ENCODE data around the gene ANKRD33B.

ANKRD33B gene

GRCh38 chr5:10672146-10673016 lies 108.5 kb downstream of the ANKRD33B start:
- Histone ChIP-seq H3K4me1 (ENCODE audit: control insufficient read depth, insufficient read depth, low read length, poor library complexity, severe bottlenecking) (no peaks in the 10 kb centered on the region), H3K9me3 (ENCODE audit: control insufficient read depth, low read length) (no peaks in the 10 kb centered on the region), H3K27ac (ENCODE audit: low read depth, low read length, severe bottlenecking) (no peak overlapping the region), H3K4me3 (ENCODE audit: extremely low read depth, insufficient read depth, low read length, poor library complexity, severe bottlenecking) (no peak overlapping the region), H3K36me3 (ENCODE audit: control insufficient read depth, insufficient read depth, low read length) (peaks cover 7% of the 10 kb centered on the region)
- 93 to 100% methylated on average over 6 of the region's 7 CpGs for WGBS, 2 experiments (ENCODE audit: insufficient coverage in 2 of 2)

DNA sequence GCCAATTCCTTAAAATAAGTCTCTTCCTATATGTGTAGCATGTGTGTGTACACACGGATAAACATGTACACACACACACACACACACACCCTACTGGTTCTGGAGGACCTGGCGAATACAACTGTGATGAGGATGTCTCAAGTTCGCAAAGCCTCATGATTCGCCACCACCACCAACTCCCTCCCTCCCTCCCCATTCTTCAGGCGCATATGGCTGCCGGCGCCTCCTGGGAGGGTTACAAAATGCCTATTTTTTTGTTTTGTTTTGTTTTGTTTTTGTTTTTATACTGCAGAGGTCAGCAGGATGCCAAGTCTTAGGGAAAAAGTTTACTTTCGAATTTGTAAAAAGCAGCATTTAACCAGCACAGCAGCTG lies 109.1 kb downstream of the ANKRD33B start:
- H3K4me1 ChIP-seq (ENCODE audit: control insufficient read depth, insufficient read depth, low read length, poor library complexity, severe bottlenecking): no peaks in the 10 kb centered on the region
- 90% methylated on average over 2 of the region's 8 CpGs; no CpG with 5 or more reads in 1 of the 2 experiments for WGBS, 2 experiments (ENCODE audit: insufficient coverage in 2 of 2)
- no peak overlapping the region for H3K27ac ChIP-seq (ENCODE audit: low read depth, low read length, severe bottlenecking)
- H3K4me3 ChIP-seq (ENCODE audit: extremely low read depth, insufficient read depth, low read length, poor library complexity, severe bottlenecking): no peak overlapping the region
- H3K9me3 ChIP-seq (ENCODE audit: control insufficient read depth, low read length): no peaks in the 10 kb centered on the region
- H3K36me3 ChIP-seq (ENCODE audit: control insufficient read depth, insufficient read depth, low read length): peaks cover 13% of the 10 kb centered on the region

DNA sequence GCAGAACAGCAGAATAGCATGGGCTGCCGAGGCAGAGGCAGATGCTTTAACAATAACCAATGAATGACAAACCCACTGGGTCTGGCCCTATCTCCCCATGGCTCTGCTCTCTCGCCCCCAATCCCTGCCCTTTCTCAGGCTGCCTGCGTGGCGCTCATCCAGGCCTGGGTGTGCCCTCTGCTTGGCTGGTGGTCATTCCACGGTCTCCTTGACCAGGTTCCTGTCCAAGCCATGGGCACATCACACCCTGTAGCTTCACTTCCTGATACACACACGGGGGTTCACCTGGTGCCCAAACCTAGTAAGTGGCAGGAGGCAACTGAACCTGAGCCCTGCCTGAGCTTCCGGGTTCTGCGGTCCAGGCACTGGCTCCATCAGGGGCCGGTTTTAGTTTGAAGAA lies 109.5 kb downstream of the ANKRD33B start:
- peaks cover 17% of the 10 kb centered on the region for H3K36me3 ChIP-seq (ENCODE audit: control insufficient read depth, insufficient read depth, low read length)
- H3K9me3 ChIP-seq (ENCODE audit: control insufficient read depth, low read length): no peaks in the 10 kb centered on the region
- H3K27ac ChIP-seq (ENCODE audit: low read depth, low read length, severe bottlenecking): no peak overlapping the region
- no peaks in the 10 kb centered on the region for H3K4me1 ChIP-seq (ENCODE audit: control insufficient read depth, insufficient read depth, low read length, poor library complexity, severe bottlenecking)
- WGBS, 2 experiments (ENCODE audit: insufficient coverage in 2 of 2): 90 to 91% methylated on average over 9 of the region's 9 CpGs
- no peak overlapping the region for H3K4me3 ChIP-seq (ENCODE audit: extremely low read depth, insufficient read depth, low read length, poor library complexity, severe bottlenecking)

GRCh38 chr5:10674096-10674495 lies 110.2 kb downstream of the ANKRD33B start:
- no peak overlapping the region for H3K4me3 ChIP-seq (ENCODE audit: extremely low read depth, insufficient read depth, low read length, poor library complexity, severe bottlenecking)
- H3K4me1 ChIP-seq (ENCODE audit: control insufficient read depth, insufficient read depth, low read length, poor library complexity, severe bottlenecking): no peaks in the 10 kb centered on the region
- H3K9me3 ChIP-seq (ENCODE audit: control insufficient read depth, low read length): no peaks in the 10 kb centered on the region
- WGBS, 2 experiments (ENCODE audit: insufficient coverage in 2 of 2): 88 to 90% methylated on average over 11 of the region's 11 CpGs
- H3K36me3 ChIP-seq (ENCODE audit: control insufficient read depth, insufficient read depth, low read length): peaks cover 24% of the 10 kb centered on the region
- no peak overlapping the region for H3K27ac ChIP-seq (ENCODE audit: low read depth, low read length, severe bottlenecking)

DNA sequence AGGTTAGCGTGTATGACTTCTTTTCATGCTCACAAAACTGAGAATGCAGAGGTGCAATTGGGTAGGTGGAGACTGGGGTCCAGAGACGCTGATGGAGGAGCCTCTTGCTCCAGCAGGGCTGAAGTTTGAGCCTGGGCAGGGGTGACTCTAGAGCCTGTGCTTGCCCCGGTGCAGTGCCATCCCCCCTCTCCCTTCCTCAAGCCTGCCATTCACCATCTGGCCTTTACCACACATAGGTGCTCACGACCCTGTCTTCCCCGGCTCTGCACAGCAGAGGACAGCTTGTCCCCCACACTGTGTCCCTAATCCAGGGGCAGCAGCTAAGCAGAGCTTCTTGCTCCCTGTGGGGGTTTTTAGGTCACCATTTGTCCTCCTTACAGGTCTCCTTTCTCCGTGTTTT lies 110.7 kb downstream of the ANKRD33B start:
- H3K36me3 ChIP-seq (ENCODE audit: control insufficient read depth, insufficient read depth, low read length): peaks cover 29% of the 10 kb centered on the region
- WGBS, 2 experiments (ENCODE audit: insufficient coverage in 2 of 2): 68 to 73% methylated on average over 2 to 5 of the region's 6 CpGs

GRCh38 chr5:10675177-10675700 lies 111.4 kb downstream of the ANKRD33B start:
- Histone ChIP-seq H3K4me1 (ENCODE audit: control insufficient read depth, insufficient read depth, low read length, poor library complexity, severe bottlenecking) (no peaks in the 10 kb centered on the region), H3K36me3 (ENCODE audit: control insufficient read depth, insufficient read depth, low read length) (peaks cover 35% of the 10 kb centered on the region), H3K9me3 (ENCODE audit: control insufficient read depth, low read length) (no peaks in the 10 kb centered on the region), H3K4me3 (ENCODE audit: extremely low read depth, insufficient read depth, low read length, poor library complexity, severe bottlenecking) (no peak overlapping the region), H3K27ac (ENCODE audit: low read depth, low read length, severe bottlenecking) (no peak overlapping the region)
- WGBS, 2 experiments (ENCODE audit: insufficient coverage in 2 of 2): 94 to 97% methylated on average over 13 of the region's 14 CpGs

More for the DNA sequence above, 110.7 kb downstream of the ANKRD33B start:
- Histone ChIP-seq H3K9me3 (ENCODE audit: control insufficient read depth, low read length) (no peaks in the 10 kb centered on the region), H3K4me1 (ENCODE audit: control insufficient read depth, insufficient read depth, low read length, poor library complexity, severe bottlenecking) (no peaks in the 10 kb centered on the region), H3K4me3 (ENCODE audit: extremely low read depth, insufficient read depth, low read length, poor library complexity, severe bottlenecking) (no peak overlapping the region), H3K27ac (ENCODE audit: low read depth, low read length, severe bottlenecking) (no peak overlapping the region)

DNA sequence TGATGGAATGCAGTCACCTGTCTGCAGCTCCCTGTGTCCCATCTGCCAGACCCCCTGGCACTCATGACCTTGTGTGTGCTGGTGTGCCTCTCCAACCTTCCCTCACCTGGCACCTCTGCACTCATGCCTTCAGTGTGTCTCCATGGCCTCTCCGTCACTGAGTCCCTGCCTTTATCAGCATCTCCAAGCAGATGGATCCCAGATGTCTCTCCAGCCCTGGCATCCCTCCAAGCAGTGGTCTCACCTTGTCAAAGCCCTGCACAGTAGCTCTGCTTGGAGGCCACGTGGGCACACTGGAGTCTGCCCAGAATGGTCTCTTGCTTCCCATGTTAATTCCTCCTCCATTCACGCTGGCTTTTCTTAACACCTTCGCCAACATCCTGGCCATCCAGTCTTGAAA lies 112.4 kb downstream of the ANKRD33B start:
- Histone ChIP-seq H3K9me3 (ENCODE audit: control insufficient read depth, low read length) (no peaks in the 10 kb centered on the region), H3K36me3 (ENCODE audit: control insufficient read depth, insufficient read depth, low read length) (peaks cover 44% of the 10 kb centered on the region), H3K4me3 (ENCODE audit: extremely low read depth, insufficient read depth, low read length, poor library complexity, severe bottlenecking) (no peak overlapping the region), H3K27ac (ENCODE audit: low read depth, low read length, severe bottlenecking) (no peak overlapping the region), H3K4me1 (ENCODE audit: control insufficient read depth, insufficient read depth, low read length, poor library complexity, severe bottlenecking) (no peaks in the 10 kb centered on the region)
- 89 to 96% methylated on average over 2 to 4 of the region's 4 CpGs for WGBS, 2 experiments (ENCODE audit: insufficient coverage in 2 of 2)

DNA sequence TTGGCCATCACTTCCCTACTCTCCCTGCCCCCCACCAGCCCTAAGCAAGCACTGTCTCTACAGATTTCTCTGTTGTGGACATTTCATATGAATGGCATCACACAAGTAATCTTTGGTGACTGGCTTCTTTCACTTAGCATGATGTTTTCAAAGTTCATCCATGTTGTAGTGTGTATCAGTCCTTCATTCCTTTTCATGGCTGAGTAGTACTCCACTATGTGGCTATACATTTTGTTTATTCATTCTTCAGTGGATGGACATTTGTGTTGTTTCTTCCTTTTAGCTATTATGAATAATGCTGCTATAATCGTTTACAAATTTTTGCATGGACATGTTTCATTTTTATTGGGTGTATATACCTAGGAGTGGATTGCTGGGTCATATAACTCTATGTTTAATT lies 113.1 kb downstream of the ANKRD33B start:
- 100% methylated on average over 1 of the region's 1 CpG; no CpG with 5 or more reads in 1 of the 2 experiments for WGBS, 2 experiments (ENCODE audit: insufficient coverage in 2 of 2)
- Histone ChIP-seq H3K4me1 (ENCODE audit: control insufficient read depth, insufficient read depth, low read length, poor library complexity, severe bottlenecking) (no peaks in the 10 kb centered on the region), H3K4me3 (ENCODE audit: extremely low read depth, insufficient read depth, low read length, poor library complexity, severe bottlenecking) (no peak overlapping the region), H3K27ac (ENCODE audit: low read depth, low read length, severe bottlenecking) (no peak overlapping the region), H3K9me3 (ENCODE audit: control insufficient read depth, low read length) (no peaks in the 10 kb centered on the region), H3K36me3 (ENCODE audit: control insufficient read depth, insufficient read depth, low read length) (peaks cover 48% of the 10 kb centered on the region)

- Histone ChIP-seq H3K27ac (ENCODE audit: low read depth, low read length, severe bottlenecking) (no peak overlapping the region), H3K9me3 (ENCODE audit: control insufficient read depth, low read length) (no peaks in the 10 kb centered on the region), H3K4me3 (ENCODE audit: extremely low read depth, insufficient read depth, low read length, poor library complexity, severe bottlenecking) (no peak overlapping the region), H3K4me1 (ENCODE audit: control insufficient read depth, insufficient read depth, low read length, poor library complexity, severe bottlenecking) (no peaks in the 10 kb centered on the region), H3K36me3 (ENCODE audit: control insufficient read depth, insufficient read depth, low read length) (peaks cover 54% of the 10 kb centered on the region)
- WGBS, 2 experiments (ENCODE audit: insufficient coverage in 2 of 2): 94 to 98% methylated on average over 7 of the region's 7 CpGs
Observed at GRCh38 chr5:10677533-10677932, 113.7 kb downstream of the ANKRD33B start.

GRCh38 chr5:10678244-10678643 lies 114.4 kb downstream of the ANKRD33B start:
- WGBS, 2 experiments (ENCODE audit: insufficient coverage in 2 of 2): 89 to 100% methylated on average over 1 to 2 of the region's 2 CpGs
- H3K4me1 ChIP-seq (ENCODE audit: control insufficient read depth, insufficient read depth, low read length, poor library complexity, severe bottlenecking): no peaks in the 10 kb centered on the region
- no peak overlapping the region for H3K4me3 ChIP-seq (ENCODE audit: extremely low read depth, insufficient read depth, low read length, poor library complexity, severe bottlenecking)
- H3K9me3 ChIP-seq (ENCODE audit: control insufficient read depth, low read length): no peaks in the 10 kb centered on the region
- H3K27ac ChIP-seq (ENCODE audit: low read depth, low read length, severe bottlenecking): no peak overlapping the region
- peaks cover 61% of the 10 kb centered on the region for H3K36me3 ChIP-seq (ENCODE audit: control insufficient read depth, insufficient read depth, low read length)
